Endodermal cell (in vitro differentiated cells): ENCODE data around the gene SH2D1A. TPM values are rescaled to one million over a fixed set of nuclear protein-coding genes. Genes with fewer than 3 reads are reported as not detected.
"Not testable (repeated sequence)": the region's sequence is repeated elsewhere in the genome, so short reads cannot be mapped to it uniquely, and the experiment has no call there.

Experiments used
- DNase-seq: peaks from one replicate; pipeline ENCODE4 v3.0.0-alpha.2; 2017
- H3K27ac ChIP-seq: 2 replicates; pipeline ENCODE4 v1.5.1; 2013; ENCODE audit warnings: mild to moderate bottlenecking, low read depth, low read length, moderate library complexity
- H3K27me3 ChIP-seq: 2 replicates; pipeline ENCODE4 v1.6.1; 2013; ENCODE audit warnings: mild to moderate bottlenecking, low read length, moderate library complexity; ENCODE audit not compliant: insufficient read depth, control insufficient read depth, poor library complexity, severe bottlenecking
- H3K36me3 ChIP-seq: 2 replicates; pipeline ENCODE4 v1.7.0; 2013; ENCODE audit warnings: mild to moderate bottlenecking, low read length, moderate library complexity; ENCODE audit not compliant: control insufficient read depth, insufficient read depth
- H3K4me1 ChIP-seq: one replicate; pipeline ENCODE4 v1.7.0; 2013; ENCODE audit warnings: low read length; ENCODE audit not compliant: control insufficient read depth, insufficient read depth
- H3K4me3 ChIP-seq: 2 replicates; pipeline ENCODE4 v1.5.1; 2013; ENCODE audit warnings: mild to moderate bottlenecking, low read length, moderate library complexity
- H3K9ac ChIP-seq: 2 replicates; pipeline ENCODE4 v1.6.1; 2013; ENCODE audit warnings: mild to moderate bottlenecking, low read length, moderate library complexity; ENCODE audit not compliant: poor library complexity, severe bottlenecking; ENCODE audit errors: extremely low read depth
- H3K9me3 ChIP-seq: 2 replicates; pipeline ENCODE4 v1.6.1; 2013; ENCODE audit warnings: mild to moderate bottlenecking, low read length, moderate library complexity; ENCODE audit not compliant: control insufficient read depth
- H3K27ac Mint-ChIP-seq: 2 replicates; pipeline ENCODE4 v1.8.0; 2020; ENCODE audit warnings: mixed read lengths
- H3K27me3 Mint-ChIP-seq: 2 replicates; pipeline ENCODE4 v1.8.0; 2021; ENCODE audit warnings: mild to moderate bottlenecking, mixed read lengths; ENCODE audit not compliant: insufficient read depth
- H3K36me3 Mint-ChIP-seq: 2 replicates; pipeline ENCODE4 v1.8.0; 2020; ENCODE audit warnings: low read depth, mixed read lengths
- H3K4me1 Mint-ChIP-seq: 2 replicates; pipeline ENCODE4 v1.8.0; 2020; ENCODE audit warnings: mixed read lengths
- H3K4me3 Mint-ChIP-seq: 2 replicates; pipeline ENCODE4 v1.8.0; 2020; ENCODE audit warnings: mild to moderate bottlenecking, moderate library complexity, mixed read lengths
- H3K9me3 Mint-ChIP-seq: 2 replicates; pipeline ENCODE4 v1.8.0; 2020; ENCODE audit warnings: mild to moderate bottlenecking, mixed read lengths
- CTCF ChIP-seq: fragments of 200-600 bp; sonication (generic); conservative IDR thresholded peaks from 2 replicates; pipeline ENCODE4 v1.5.0; 2021; ENCODE audit warnings: antibody characterized with exemption, mild to moderate bottlenecking
- WGBS, 2 experiments: methylation state at CpG; one replicate each; pipeline versions ENCODE4 v1.1.5 to v1.1.7; 2013; ENCODE audit warnings: missing lambda C conversion rate in 2 of 2, mixed read lengths in 1 of 2; ENCODE audit not compliant: insufficient coverage in 1 of 2, insufficient read length in 1 of 2; 5-methylcytosine and 5-hydroxymethylcytosine counted together
- long read RNA-seq, 4 experiments: library from polyadenylated mRNA in 2 of 4; library from RNA in 1 of 4; library from capped mRNA in 1 of 4; stranded (forward) in 3 of 4; unstranded in 1 of 4; transcript quantifications; one replicate each; pipeline ENCODE4 v2.0.0, GENCODE V29; 2020 to 2021; ENCODE audit warnings: inconsistent platforms in 1 of 4
- polyA plus RNA-seq, 2 experiments: library from polyadenylated mRNA; stranded (reverse); fragments of 50-300 nt; gene quantifications; one replicate each; pipeline ENCODE4 v1.2.3, GENCODE V29; 2013
- total RNA-seq, 2 donors: library from RNA; stranded (reverse); fragmentation: NEBNext Ultra II Directional in 1 of 2; extraction: Animal tissue kit (Norgen Biotek cat#: 25700) in 1 of 2; gene quantifications; 2 replicates in 1 of 2; 3 replicates in 1 of 2; pipeline ENCODE4 v1.2.1, GENCODE V29; 2021

Gene SH2D1A
- not detected for total RNA-seq
- not detected for polyA plus RNA-seq (2013, experiment 1 of 2)
- polyA plus RNA-seq (2013, experiment 2 of 2), result not detected
- long read RNA-seq, experiment 1, result 0 reads
- long read RNA-seq, experiment 2, result 0 reads
- long read RNA-seq, experiment 3, result 0 reads
- long read RNA-seq, experiment 4, result 0 reads

GRCh38 chrX:124346117-124346876, at the start of gene SH2D1A:
TSS of gene SH2D1A (plus strand) at chrX:124346563. CDS start at chrX:124346643, 80 bp downstream.
- no peak for TF ChIP-seq CTCF
- no peaks in the 10 kb centered on the region for H3K27me3 Mint-ChIP-seq
- Histone ChIP-seq H3K27ac (no peak within 1 kb of the TSS), H3K4me1 (no peaks in the 10 kb centered on the region), H3K9ac (no peak within 1 kb of the TSS), H3K9me3 (no peaks in the 10 kb centered on the region), H3K4me3 (no peak within 1 kb of the TSS), H3K27me3 (no peaks in the 10 kb centered on the region), H3K36me3 (no peaks in the 10 kb centered on the region)
- no peaks in the 10 kb centered on the region for H3K9me3 Mint-ChIP-seq
- DNase-seq, result no peak
- H3K27ac Mint-ChIP-seq, result no peak within 1 kb of the TSS
- H3K36me3 Mint-ChIP-seq, result no peaks in the 10 kb centered on the region
- peaks cover 17% of the 10 kb centered on the region for H3K4me1 Mint-ChIP-seq
- H3K4me3 Mint-ChIP-seq, result no peak within 1 kb of the TSS
- 92 to 100% methylated on average over 1 to 18 of the region's 19 CpGs for WGBS, 2 experiments

DNA sequence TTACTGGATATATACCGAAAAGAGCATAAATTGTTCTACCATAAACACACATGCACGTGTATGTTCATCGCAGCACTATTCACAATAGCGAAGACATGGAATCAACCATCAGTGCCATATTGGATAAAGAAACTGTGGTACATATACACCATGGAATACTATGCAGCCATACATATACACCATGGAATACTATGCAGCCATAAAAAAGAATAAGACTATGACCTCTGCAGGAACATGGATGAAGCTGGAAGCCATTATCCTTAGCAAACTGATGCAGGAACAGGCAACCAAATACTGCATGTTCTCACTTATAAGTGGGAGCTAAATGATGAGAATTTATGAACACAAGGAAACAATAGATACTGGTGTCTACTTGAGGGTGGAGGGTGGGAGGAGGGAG, 47.0 kb upstream of the SH2D1A start:
- H3K4me3 Mint-ChIP-seq, H3K4me1 Mint-ChIP-seq, H3K4me1 ChIP-seq, H3K27ac Mint-ChIP-seq, H3K27ac ChIP-seq, H3K36me3 ChIP-seq, H3K36me3 Mint-ChIP-seq, H3K9me3 ChIP-seq, DNase-seq, H3K9me3 Mint-ChIP-seq, H3K9ac ChIP-seq, H3K4me3 ChIP-seq, H3K27me3 Mint-ChIP-seq, H3K27me3 ChIP-seq: not testable (repeated sequence)
- 95% methylated on average over 3 to 4 of the region's 4 CpGs for WGBS, 2 experiments

- no peak for DNase-seq
- H3K27me3 ChIP-seq, result no peaks in the 10 kb centered on the region
- no peak overlapping the region for H3K27ac ChIP-seq
- no peaks in the 10 kb centered on the region for H3K9me3 ChIP-seq
- no peak overlapping the region for H3K9ac ChIP-seq
- Mint-ChIP-seq H3K4me1 (no peaks in the 10 kb centered on the region), H3K9me3 (no peaks in the 10 kb centered on the region), H3K4me3 (no peak overlapping the region), H3K27ac (no peak overlapping the region), H3K27me3 (no peaks in the 10 kb centered on the region), H3K36me3 (no peaks in the 10 kb centered on the region)
- H3K4me1 ChIP-seq, result no peaks in the 10 kb centered on the region
- WGBS, 2 experiments, result 92% methylated on average over 2 of the region's 4 CpGs; no CpG with 5 or more reads in 1 of the 2 experiments
- H3K36me3 ChIP-seq, result no peaks in the 10 kb centered on the region
- TF ChIP-seq CTCF, result no peak
- no peak overlapping the region for H3K4me3 ChIP-seq
Measured at GRCh38 chrX:124300405-124300804, 46.0 kb upstream of the SH2D1A start.
